NCI-H1694 (cell line): ENCODE measurements around the gene CD300C.
A peak's percentile ranks its signal among the peaks of the same experiment; 100 is the strongest.
"Not testable (repeated sequence)": the region's sequence is repeated elsewhere in the genome, so short reads cannot be mapped to it uniquely, and the experiment has no call there.

Experiments used
- DNase-seq: peaks from one replicate; lab custom pipeline; 2025; lab: John Stamatoyannopoulos, UW

The CD300C gene

DNA sequence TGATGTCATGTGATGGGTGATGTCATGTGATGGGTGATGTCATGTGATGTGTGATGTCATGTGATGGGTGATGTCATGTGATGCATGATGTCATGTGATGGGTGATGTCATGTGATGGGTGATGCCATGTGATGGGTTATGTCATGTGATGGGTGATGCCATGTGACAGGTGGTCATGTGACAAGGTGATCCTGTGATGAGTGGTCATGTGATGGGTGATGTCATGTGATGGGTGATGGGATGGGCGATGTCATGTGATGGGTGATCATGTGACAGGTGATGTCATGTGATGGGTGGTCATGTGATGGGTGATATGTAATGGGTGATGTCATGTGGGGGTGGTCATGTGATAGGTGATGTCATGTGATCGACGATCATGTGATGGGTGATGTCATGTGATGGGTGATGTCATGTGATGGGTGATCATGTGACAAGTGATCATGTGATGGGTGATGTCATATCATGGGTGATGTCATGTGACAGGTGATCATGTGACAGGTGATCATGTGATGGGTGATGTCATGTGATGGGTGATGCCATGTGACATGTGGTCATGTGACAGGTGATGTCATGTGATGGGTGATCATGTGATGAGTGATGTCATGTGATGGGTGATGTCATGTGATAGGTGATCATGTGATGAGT lies 31.8 kb downstream of the CD300C start:
- peak; percentile 61 for DNase-seq

DNA sequence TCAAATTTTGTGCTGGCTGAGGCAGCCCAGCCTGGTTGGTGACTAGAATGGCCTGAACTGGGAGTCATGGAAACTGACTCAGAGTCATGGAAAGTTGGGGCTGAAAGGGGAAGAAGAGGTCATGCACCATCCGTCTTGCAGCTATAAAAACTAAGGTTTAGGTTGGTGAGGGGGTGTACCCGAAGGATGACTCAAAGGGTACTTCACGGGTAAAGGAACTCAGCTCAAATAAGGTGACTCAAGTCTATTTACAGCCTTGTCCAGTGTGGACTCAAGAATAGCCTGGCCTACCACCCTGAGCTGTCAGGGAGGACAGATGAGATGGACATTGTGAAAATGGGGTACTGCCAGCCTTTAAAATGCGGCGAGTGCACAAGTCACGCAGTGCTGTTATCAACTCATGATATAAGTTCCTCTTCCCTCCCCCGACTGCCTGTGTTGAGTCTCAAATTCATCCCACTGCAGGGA lies 33.3 kb downstream of the CD300C start:
- no peak for DNase-seq

DNA sequence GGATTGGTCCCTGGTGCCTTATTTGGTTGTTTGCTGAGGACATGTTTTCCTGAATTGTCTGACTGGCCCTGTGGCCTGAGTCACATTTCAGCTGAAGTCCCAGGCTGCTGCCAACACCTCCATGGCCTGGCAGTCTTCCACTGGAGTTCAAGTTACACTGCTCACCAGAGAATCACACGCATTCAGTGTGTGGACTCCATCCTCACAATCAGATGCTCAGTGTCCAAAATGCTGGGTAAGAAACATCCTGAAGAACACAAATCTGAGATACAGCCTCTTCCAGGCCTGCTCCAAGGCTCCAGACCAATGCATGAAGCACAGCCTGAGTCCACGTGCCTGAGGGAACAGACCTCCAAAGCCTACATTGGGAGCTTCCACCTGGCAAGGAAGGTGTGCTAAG lies 33.9 kb downstream of the CD300C start:
- no peak for DNase-seq

GRCh38 chr17:74508156-74508555 lies 37.8 kb downstream of the CD300C start:
- DNase-seq, result no peak

DNA sequence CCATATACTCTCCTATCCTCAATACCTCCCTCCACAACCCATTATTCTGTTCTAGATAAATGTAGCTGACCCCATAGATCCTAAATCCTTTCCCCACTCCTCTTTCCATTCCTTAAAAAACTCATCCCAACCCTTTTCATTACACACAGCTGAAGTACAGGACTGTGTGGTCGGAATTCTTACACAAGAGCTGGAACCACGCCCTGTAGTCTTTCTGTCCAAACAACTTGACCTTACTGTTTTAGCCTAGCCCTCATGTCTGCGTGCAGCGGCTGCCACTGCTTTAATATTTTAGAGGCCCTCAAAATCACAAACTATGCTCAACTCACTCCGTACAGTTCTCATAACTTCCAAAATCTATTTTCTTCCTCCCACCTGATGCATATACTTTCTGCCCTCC lies 42.0 kb downstream of the CD300C start:
- not testable (repeated sequence) for DNase-seq

DNA sequence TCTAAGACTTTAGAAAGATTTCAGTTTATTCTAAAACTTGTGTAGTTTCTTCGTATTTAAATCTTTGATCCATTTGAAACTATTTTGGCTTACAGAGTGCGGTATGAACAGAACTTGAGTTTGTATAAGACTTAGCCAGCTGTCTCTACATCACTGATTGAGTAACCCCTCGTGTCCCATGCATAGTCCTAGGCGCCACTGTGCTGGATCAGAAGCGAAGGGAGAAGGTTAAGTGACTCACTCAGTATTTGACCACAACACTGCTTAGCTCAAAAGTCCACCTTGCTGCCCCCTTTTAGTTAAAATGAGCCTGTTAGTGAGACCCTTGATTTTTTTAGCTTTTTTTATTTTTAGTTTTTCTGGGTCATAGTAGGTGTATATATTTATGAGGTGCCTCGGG lies 43.1 kb downstream of the CD300C start:
- no peak for DNase-seq

- DNase-seq, result no peak
These were observed 45.9 kb downstream of the CD300C start for GRCh38 chr17:74499992-74500391.

- DNase-seq, result no peak
These were observed 48.4 kb downstream of the CD300C start for GRCh38 chr17:74497471-74497870.

DNA sequence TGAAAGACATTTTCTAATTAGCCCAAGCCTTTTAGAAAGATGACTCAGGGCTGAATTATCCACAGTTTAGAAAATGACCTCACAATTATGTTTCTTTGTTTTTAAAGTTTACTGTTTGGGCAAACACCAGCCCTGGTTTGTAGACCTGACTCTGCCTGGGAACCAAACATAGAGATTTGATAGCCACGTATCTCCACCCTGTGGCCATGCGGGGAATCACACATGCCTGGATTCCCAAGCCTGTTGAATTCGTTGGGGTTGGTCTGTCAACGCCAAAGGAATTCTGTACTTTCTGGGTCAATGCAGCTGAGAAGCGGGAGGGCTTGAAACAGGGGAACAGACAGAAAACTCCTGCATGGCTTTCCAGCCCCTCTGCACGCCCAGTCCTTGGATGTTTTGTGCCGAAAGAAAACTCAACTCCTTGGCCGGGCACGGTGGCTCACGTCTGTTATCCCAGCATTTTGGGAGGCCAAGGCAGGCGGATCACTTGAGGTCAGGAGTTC lies 52.5 kb downstream of the CD300C start:
- DNase-seq, result peak; percentile 76

- DNase-seq, result no peak
These were observed 54.3 kb downstream of the CD300C start for GRCh38 chr17:74491626-74492025.
